HUES64 (cell line): ENCODE data around the gene ITM2C. TPM values are rescaled to one million over a fixed set of nuclear protein-coding genes. Genes with fewer than 3 reads are reported as not detected.

Experiments used
- H3K27ac ChIP-seq: 2 replicates; pipeline ENCODE4 v1.7.0; 2013; ENCODE audit warnings: low read depth, low read length, inconsistent platforms
- H3K27me3 ChIP-seq: 2 replicates; pipeline ENCODE4 v1.6.1; 2013; ENCODE audit warnings: mild to moderate bottlenecking, low read length; ENCODE audit not compliant: insufficient read depth
- H3K36me3 ChIP-seq: 2 replicates; pipeline ENCODE4 v1.6.1; 2013; ENCODE audit warnings: mild to moderate bottlenecking, low read length; ENCODE audit not compliant: insufficient read depth
- H3K4me1 ChIP-seq: 2 replicates; pipeline ENCODE4 v1.6.1; 2013; ENCODE audit warnings: mild to moderate bottlenecking, low read length, moderate library complexity; ENCODE audit not compliant: insufficient read depth
- H3K4me3 ChIP-seq: 2 replicates; pipeline ENCODE4 v1.5.1; 2013; ENCODE audit warnings: mild to moderate bottlenecking, low read length, moderate library complexity
- H3K9ac ChIP-seq: 2 replicates; pipeline ENCODE4 v1.6.1; 2013; ENCODE audit warnings: mild to moderate bottlenecking, low read depth, low read length
- H3K9me3 ChIP-seq: 2 replicates; pipeline ENCODE4 v1.6.1; 2013; ENCODE audit warnings: low read depth, low read length; ENCODE audit not compliant: insufficient read depth
- WGBS: fragments of 150-250, 120-280 bp; methylation state at CpG from one replicate; pipeline ENCODE4 v1.1.7; 2013; ENCODE audit warnings: missing lambda C conversion rate; 5-methylcytosine and 5-hydroxymethylcytosine counted together
- polyA plus RNA-seq, 2 experiments: library from polyadenylated mRNA; stranded (reverse); fragments of 50-300 nt; gene quantifications; one replicate each; pipeline ENCODE4 v1.2.3, GENCODE V29; 2013

The ITM2C gene, protein sequence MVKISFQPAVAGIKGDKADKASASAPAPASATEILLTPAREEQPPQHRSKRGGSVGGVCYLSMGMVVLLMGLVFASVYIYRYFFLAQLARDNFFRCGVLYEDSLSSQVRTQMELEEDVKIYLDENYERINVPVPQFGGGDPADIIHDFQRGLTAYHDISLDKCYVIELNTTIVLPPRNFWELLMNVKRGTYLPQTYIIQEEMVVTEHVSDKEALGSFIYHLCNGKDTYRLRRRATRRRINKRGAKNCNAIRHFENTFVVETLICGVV
- polyA plus RNA-seq (2013, experiment 1 of 2): 303 TPM
- polyA plus RNA-seq (2013, experiment 2 of 2): 297 TPM

DNA sequence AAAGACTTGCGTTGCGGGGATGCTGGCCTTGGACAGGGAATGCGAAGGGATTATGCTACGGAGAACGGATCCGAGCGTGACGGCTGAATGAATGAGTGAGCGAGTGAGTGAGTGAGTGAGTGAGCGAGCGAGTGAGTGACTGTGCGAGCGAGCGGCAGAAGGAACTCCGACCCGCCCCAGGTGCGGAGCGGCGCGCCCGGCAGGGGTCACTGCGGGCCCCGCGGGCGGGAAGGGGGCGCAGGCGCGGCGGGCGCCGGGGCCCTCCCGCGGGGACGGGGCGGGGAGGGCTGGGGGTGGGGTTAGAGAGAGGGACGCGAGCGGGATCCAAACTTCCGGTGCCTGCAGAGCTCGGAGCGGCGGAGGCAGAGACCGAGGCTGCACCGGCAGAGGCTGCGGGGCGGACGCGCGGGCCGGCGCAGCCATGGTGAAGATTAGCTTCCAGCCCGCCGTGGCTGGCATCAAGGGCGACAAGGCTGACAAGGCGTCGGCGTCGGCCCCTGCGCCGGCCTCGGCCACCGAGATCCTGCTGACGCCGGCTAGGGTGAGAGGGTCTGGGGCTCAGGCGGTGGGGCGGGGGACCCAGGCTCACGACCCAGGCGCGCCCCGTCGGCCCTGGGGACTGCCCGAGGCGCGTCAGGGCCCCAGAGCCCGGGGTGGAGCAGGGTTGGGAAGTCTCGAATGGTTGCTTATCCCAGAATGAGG lies at the start of gene ITM2C:
Gene ITM2C, plus strand, starts transcription at position 338 of the 702 bp plus-strand sequence. Its CDS starts 84 bp downstream, at position 422.
- Histone ChIP-seq H3K27ac (peak within 1 kb of the TSS; percentile 91), H3K4me1 (peaks cover 58% of the 10 kb centered on the region), H3K9me3 (no peaks in the 10 kb centered on the region), H3K4me3 (peak within 1 kb of the TSS; percentile 89), H3K27me3 (no peaks in the 10 kb centered on the region), H3K36me3 (no peaks in the 10 kb centered on the region), H3K9ac (peak within 1 kb of the TSS; percentile 87)
- WGBS: under 1% methylated on average over 76 of the region's 76 CpGs

DNA sequence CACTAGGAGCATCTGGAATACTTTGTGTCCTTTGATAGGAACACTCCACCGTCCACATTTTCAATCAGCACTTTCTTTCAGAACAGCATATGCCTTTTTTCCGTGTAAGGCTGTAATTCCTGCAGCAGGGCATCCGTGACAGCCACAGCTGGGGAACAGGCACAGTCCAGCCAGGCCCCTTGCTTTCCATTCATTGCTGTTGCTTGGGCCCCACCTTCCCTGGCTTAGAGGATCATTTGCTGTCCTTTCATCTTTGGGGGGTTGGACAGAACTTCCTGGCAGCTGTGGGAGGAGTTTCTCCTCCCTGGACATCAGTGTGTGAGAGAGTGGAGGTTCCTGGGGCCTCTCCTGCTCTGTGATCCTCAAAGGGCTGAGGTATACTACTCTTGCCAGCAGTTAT lies 49.7 kb upstream of the ITM2C start:
- H3K27me3 ChIP-seq: no peaks in the 10 kb centered on the region
- no peaks in the 10 kb centered on the region for H3K4me1 ChIP-seq
- 94% methylated on average over 3 of the region's 3 CpGs for WGBS
- H3K36me3 ChIP-seq: peaks cover 84% of the 10 kb centered on the region
- no peak overlapping the region for H3K27ac ChIP-seq
- H3K4me3 ChIP-seq: no peak overlapping the region
- H3K9ac ChIP-seq: no peak overlapping the region
- H3K9me3 ChIP-seq: no peaks in the 10 kb centered on the region

DNA sequence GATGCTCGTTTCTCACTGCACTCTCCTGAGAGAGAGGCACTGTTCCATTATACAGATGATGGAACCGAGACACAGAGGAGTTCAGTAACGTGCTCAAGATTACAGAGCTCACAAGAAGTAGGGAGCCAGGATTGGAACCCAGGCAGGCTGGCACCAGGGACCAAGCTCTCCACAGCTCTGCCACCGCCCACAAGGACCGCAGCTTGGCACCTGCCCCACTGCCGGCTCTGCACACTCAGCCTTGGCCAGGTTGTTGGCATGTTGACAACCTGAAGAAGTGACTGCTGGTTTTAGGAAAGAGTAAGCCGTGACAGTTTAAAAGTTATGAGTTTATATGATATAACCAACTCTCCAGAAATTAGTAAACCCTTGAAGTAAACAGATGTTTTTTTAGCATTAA lies 48.0 kb upstream of the ITM2C start:
- 97% methylated on average over 6 of the region's 7 CpGs for WGBS
- Histone ChIP-seq H3K4me3 (no peak overlapping the region), H3K36me3 (peaks cover 73% of the 10 kb centered on the region)

DNA sequence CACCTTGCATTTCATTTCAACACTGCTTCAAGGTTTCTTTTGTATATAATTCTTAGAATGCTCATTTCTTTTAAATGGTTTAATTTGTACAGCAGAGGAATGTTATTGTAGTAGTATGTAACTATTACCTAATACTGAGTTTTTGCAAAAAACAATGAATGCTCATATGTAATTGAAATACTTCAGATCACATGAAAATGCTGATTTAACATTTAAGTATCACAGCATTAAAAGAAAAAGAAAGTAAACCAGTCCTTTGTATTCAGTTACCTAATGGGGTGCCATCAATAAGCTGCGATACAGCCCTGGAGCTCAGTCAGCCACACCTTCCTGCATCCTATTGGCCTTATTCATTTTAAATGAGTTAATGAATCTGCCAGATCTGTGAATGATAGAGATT lies 45.3 kb upstream of the ITM2C start:
- no peak overlapping the region for H3K9ac ChIP-seq
- WGBS: 100% methylated on average over 1 of the region's 1 CpG
- H3K36me3 ChIP-seq: peaks cover 50% of the 10 kb centered on the region
- no peak overlapping the region for H3K27ac ChIP-seq
- no peaks in the 10 kb centered on the region for H3K4me1 ChIP-seq
- no peaks in the 10 kb centered on the region for H3K27me3 ChIP-seq
- H3K4me3 ChIP-seq: no peak overlapping the region
- H3K9me3 ChIP-seq: no peaks in the 10 kb centered on the region

More for the DNA sequence above, 48.0 kb upstream of the ITM2C start:
- Histone ChIP-seq H3K27ac (no peak overlapping the region), H3K4me1 (no peaks in the 10 kb centered on the region), H3K27me3 (no peaks in the 10 kb centered on the region), H3K9me3 (no peaks in the 10 kb centered on the region), H3K9ac (no peak overlapping the region)

DNA sequence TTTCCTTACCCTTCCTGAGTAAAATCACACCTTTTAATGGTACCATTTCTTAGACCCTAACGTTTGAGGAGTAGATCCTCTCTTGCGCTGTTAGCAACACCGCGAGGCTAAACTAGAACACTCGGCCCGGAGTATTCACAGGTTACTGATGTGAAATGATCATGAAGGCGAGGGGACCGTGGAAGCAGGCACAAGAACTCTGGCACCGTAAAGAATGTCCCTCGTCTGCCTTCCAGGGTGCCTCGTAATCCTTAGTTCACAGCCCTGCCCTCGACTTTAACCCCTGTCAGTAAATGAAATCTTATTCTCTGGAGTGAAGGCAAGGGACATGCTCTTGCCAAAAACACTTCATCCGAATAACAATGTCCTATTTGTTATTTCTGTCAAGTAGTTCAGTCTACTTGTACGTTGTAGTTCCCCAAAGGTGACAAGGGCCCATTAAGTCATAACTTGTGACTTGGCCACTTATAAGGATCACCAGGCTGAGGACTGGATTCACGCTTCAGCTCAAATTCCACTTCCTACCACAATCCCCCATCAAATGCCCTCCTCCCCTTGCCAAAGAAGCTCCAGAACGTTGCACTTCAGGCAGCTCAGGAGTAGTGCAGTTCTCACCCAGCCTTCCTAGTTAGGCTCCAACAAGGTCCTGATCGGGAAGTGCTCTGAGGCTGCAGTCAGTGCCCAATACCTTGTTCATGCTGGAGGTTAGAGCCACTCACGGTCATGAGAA lies 43.3 kb upstream of the ITM2C start:
- no peak overlapping the region for H3K27ac ChIP-seq
- no peaks in the 10 kb centered on the region for H3K27me3 ChIP-seq
- H3K9me3 ChIP-seq: no peaks in the 10 kb centered on the region
- H3K4me3 ChIP-seq: no peak overlapping the region
- WGBS: 75% methylated on average over 18 of the region's 18 CpGs
- no peaks in the 10 kb centered on the region for H3K4me1 ChIP-seq
- no peak overlapping the region for H3K9ac ChIP-seq
- peaks cover 37% of the 10 kb centered on the region for H3K36me3 ChIP-seq

DNA sequence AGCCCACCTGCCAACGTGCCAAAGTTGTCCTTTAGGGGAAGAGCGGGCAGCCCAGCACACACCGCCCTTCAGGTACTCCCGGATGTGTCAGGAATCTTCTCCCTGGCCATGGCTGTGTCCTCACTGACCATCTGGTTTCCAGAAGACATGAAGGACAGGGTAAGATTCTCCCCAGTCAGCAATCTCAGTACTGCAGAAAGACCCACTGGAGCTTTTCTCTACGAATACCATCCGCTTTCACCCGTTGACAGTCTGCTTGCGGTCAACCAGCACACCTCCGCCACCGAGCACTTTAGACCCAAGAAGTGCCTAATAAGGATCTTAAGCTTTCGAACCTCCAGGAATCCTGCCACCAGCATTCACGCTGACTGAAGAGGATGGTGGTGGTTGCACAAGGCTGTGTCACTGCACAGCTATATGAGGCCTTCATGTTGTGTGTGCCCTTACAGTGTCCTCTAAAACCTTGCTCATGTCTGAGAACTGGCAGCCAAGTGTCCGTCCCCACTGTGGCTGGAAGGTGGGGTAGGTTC lies 42.7 kb upstream of the ITM2C start:
- no peak overlapping the region for H3K4me3 ChIP-seq
- no peak overlapping the region for H3K27ac ChIP-seq
- H3K9ac ChIP-seq: no peak overlapping the region
- 95% methylated on average over 13 of the region's 13 CpGs for WGBS
- no peaks in the 10 kb centered on the region for H3K9me3 ChIP-seq
- H3K27me3 ChIP-seq: no peaks in the 10 kb centered on the region
- H3K36me3 ChIP-seq: peaks cover 32% of the 10 kb centered on the region
- no peaks in the 10 kb centered on the region for H3K4me1 ChIP-seq

DNA sequence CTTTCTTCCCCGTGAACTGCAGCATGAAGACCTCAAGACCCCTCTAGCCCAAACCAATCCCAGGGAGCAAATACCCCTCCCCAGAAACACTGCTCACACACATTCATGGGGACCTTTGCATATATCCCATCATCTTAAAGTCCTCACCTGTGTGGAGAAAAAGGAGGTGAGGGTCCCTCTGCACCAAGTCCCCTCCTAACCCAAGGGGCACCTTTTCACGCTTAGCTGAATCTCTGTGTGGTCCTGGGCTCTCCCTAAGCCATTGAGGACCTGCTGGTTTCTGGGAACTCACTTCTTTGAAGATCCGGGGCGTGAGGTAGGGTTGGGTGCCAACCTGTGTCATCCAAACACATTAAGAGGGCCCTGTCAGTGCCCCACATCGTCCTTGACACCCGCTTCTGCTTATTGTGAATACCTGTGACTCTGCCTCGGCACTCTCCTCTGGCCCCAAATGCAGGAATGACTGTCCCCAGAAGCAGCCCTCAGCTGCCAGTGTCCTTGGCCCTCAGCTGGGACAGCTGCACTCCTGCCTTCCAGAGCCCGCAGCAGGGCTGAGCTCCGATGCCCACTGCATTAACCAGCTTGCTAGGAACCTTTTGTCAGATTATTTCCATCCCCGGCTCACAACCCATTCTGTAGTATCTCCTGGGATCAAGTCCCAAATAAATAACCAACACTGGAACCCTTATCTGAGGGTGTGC lies 41.3 kb upstream of the ITM2C start:
- Histone ChIP-seq H3K36me3 (peaks cover 18% of the 10 kb centered on the region), H3K27me3 (no peaks in the 10 kb centered on the region), H3K4me1 (no peaks in the 10 kb centered on the region), H3K9me3 (no peaks in the 10 kb centered on the region), H3K9ac (no peak overlapping the region), H3K27ac (no peak overlapping the region), H3K4me3 (no peak overlapping the region)
- WGBS: 90% methylated on average over 10 of the region's 10 CpGs

DNA sequence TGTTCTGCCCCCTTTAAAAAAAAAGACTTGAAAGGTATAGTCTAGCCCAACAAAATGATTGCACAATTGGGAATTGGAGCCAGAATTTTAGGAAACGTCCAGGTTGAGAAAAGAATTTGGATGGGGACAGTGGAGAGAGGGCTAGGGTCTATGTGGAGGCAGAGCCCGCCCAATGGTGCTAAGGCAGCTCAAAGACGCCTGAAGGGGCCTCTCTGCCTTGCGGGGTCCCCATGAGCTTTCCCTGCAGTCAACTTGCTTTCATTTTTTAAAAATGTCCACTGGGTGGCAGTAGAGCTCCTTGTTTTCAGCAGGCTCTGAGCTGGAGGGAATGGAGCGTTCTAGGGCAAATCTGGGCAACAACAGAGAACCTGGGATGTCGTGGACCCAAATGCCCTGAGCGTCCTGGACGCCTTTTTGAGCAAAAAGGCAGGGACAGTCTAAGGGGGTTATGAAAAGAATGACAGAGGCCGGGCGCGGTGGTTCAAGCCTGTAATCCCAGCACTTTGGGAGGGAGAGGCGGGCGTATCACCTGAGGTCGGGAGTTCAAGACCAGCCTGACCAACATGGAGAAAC lies 40.2 kb upstream of the ITM2C start:
- H3K9ac ChIP-seq: no peak overlapping the region
- H3K4me1 ChIP-seq: no peaks in the 10 kb centered on the region
- H3K4me3 ChIP-seq: no peak overlapping the region
- 36% methylated on average over 14 of the region's 14 CpGs for WGBS
- peaks cover 7% of the 10 kb centered on the region for H3K36me3 ChIP-seq
- H3K27ac ChIP-seq: no peak overlapping the region
- H3K27me3 ChIP-seq: peaks cover 3% of the 10 kb centered on the region; the same call in 1 of the 2 replicates
- H3K9me3 ChIP-seq: no peaks in the 10 kb centered on the region

DNA sequence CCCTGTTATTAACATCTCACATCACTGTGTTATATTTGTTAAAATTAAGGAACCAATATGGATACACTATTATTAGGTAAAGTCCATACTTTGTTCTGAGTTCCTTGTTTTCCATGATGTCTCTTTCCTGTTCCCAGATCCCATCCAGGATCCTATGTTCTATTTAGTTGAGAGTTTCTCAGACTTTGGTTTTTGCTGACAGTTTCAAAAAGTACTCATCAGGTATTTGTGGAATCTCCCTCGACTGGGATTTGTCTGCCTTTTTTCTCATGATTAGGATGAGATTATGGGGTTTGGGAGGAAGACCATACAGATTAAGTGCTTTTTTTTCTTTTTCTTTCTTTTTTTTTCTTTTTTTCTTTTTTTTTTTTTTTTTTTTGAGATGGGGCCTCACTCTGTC lies 39.4 kb upstream of the ITM2C start:
- Histone ChIP-seq H3K36me3 (peaks cover 3% of the 10 kb centered on the region; the same call in 1 of the 2 replicates), H3K4me3 (no peak overlapping the region), H3K4me1 (no peaks in the 10 kb centered on the region), H3K27ac (no peak overlapping the region), H3K9me3 (no peaks in the 10 kb centered on the region), H3K9ac (no peak overlapping the region), H3K27me3 (peaks cover 3% of the 10 kb centered on the region; the same call in 1 of the 2 replicates)
- WGBS: 75% methylated on average over 1 of the region's 1 CpG

DNA sequence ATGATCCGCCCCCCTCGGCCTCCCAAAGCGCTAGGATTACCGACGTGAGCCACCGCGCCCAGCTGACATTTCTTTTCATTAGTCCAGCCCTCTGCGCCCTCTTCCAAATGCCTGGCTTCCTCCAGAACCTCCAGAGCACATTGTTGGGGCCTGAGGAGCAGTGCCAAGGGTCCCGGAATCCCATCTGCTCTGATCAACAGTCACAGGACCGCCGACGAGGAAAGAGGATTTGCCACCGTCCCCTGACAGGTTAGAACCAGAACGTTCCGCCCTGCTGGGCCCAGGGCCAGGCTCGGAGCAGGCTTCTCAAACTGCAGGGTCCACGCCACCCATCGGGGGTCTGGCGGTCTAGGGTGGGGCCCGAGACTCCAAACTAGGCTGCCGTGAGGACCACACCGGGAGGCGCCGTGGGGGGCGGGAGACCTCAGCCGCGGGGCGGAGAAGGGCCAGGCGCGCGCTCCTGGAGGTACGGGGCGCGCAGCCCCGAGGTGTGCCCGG lies 36.9 kb upstream of the ITM2C start:
- Histone ChIP-seq H3K4me3 (0 out of 2 replicates have a peak overlapping the region, but pooled peaks have one; percentile 12), H3K9me3 (no peaks in the 10 kb centered on the region), H3K27me3 (peaks cover 3% of the 10 kb centered on the region; the same call in 1 of the 2 replicates), H3K4me1 (no peaks in the 10 kb centered on the region), H3K36me3 (no peaks in the 10 kb centered on the region), H3K27ac (no peak overlapping the region), H3K9ac (no peak overlapping the region)
- WGBS: 95% methylated on average over 36 of the region's 36 CpGs
